T47D (cell line): ENCODE data around the gene ANKRD30A.
"Not testable (repeated sequence)": the region's sequence is repeated elsewhere in the genome, so short reads cannot be mapped to it uniquely, and the experiment has no call there.

Experiments used
- DNase-seq, 2 experiments: peaks; one replicate each; pipeline versions ENCODE4 v3.0.0 to v3.0.0-alpha.2; 2011 to 2012; ENCODE audit warnings: low read depth in 1 of 2, low spot score in 1 of 2
- JUND ChIP-seq: IDR thresholded peaks from 2 replicates; pipeline ENCODE4 v1.6.1; 2012; ENCODE audit warnings: low read depth
- in situ Hi-C: cut with HindIII; loops from 2 replicates; pipeline ENCODE4 v1.10.0; 2016; ENCODE audit warnings: low sequenced_read_pairs, low pct_unique_long_range_greater_than_20kb

ANKRD30A gene

DNA sequence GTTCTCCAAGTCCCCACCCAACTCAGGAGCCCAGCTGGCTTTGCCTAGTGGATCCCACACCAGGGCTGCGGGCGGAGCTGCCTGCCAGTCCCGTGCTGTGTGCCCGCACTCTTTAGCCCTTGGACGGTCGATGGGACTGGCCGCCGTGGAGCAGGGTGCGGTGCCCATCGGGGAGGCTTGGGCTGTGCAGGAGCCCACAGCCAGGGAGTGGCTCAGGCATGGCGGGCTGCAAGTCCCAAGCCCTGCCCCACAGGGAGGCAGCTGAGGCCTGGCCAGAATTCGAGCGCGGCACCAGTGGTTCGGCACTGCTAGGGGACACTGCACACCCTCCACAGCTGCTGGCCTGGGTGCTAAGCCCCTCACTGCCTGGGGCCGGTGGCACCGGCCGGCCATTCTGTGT lies 159.7 kb downstream of the ANKRD30A start:
- DNase-seq: no peak
- no peak for TF ChIP-seq JUND
- in situ Hi-C loops: no loop called here

GRCh38 chr10:37289833-37290464 lies 164.6 kb downstream of the ANKRD30A start:
- no peak for TF ChIP-seq JUND
- in situ Hi-C loops: no loop called here
- no peak for DNase-seq

GRCh38 chr10:37301271-37301670 lies 175.9 kb downstream of the ANKRD30A start:
- in situ Hi-C loops: no loop called here
- DNase-seq: no peak
- TF ChIP-seq JUND: no peak

DNA sequence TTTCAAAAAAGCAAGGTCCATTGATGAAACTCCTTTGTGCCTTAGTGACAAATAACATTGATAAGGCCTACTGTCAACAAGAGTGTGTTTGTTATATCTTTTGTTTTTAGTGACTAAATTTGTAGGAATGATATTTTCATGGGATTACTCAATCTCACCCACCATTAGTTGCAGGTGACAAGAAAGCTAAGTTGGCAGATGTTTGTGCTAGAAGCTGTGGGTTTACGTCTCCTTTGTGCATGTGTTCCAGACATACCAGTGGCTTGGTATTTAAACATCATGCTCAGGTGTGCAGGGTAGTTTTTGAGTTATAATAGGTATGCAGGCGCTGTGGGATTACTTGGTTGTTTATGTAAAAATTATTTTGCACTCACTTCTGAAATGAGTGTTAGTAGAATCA lies 178.6 kb downstream of the ANKRD30A start:
- DNase-seq: no peak
- TF ChIP-seq JUND: no peak

GRCh38 chr10:37314350-37314749 lies 189.0 kb downstream of the ANKRD30A start:
- no peak for DNase-seq
- in situ Hi-C loops: no loop called here
- TF ChIP-seq JUND: no peak

More for the DNA sequence above, 178.6 kb downstream of the ANKRD30A start:
- in situ Hi-C loops: no loop called here

- TF ChIP-seq JUND: no peak
- in situ Hi-C loops: no loop called here
- DNase-seq: no peak
Measured at GRCh38 chr10:37314862-37315261, 189.5 kb downstream of the ANKRD30A start.

DNA sequence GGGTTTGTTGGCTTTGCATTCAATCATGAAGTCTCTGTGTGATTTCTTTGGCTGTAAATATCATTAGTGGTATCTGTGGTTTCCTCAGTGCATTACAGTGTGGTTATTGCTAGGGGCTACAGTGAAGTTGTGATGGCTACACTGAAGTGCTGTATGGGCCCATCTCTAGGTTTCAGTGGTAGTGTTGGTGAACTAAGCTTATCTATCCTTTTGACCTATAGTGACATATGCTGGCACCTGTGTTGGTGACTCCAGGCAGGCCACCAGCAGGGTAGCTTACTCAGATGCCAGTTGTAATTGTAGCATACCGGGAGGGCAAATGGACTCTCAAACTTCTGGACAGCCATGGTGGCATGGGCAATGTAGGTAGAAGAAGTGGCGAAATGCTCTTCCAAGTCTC lies 219.0 kb downstream of the ANKRD30A start:
- no peak for DNase-seq
- TF ChIP-seq JUND: no peak
- in situ Hi-C loops: no loop called here

DNA sequence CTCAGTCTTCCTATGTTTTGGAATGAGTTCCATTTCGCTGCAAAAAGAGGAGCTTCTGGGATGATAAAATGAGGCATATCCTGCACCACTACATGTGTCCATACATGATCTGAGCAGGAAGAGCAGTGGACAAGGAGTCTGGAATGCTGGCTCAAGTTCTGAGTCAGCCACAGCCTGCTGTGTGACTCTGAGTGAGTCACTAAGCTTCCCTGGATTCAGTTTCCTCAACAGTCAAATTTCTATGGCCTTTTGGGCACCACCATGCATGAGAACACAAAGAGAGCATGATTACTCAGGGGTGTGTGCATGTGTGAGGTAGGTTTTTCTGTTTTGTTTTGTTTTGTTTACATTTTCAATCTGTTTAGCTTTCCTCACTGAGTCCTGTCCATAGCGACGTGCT lies 254.6 kb downstream of the ANKRD30A start:
- no peak for DNase-seq
- in situ Hi-C loops: no loop called here
- TF ChIP-seq JUND: no peak

DNA sequence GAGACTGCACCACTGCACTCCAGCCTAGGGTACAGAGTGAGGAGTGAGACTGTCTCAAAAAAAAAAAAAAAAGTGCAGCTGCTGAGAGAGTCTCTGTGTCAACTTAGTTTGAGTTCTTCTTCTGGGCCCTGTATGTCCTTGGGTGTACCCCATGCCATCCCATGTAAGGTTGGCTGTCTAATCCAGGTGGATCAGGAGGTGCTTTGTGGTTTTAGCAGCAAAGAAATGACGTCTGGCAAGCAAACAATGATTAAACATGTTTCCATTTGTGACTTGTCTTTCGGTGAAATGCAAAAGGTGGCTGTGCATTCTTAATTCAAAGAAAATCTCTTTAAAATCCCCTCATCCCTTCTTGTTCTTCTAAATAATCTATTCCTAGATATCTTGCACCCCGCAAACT lies 255.9 kb downstream of the ANKRD30A start:
- in situ Hi-C loops: no loop called here
- no peak for TF ChIP-seq JUND
- DNase-seq: no peak

DNA sequence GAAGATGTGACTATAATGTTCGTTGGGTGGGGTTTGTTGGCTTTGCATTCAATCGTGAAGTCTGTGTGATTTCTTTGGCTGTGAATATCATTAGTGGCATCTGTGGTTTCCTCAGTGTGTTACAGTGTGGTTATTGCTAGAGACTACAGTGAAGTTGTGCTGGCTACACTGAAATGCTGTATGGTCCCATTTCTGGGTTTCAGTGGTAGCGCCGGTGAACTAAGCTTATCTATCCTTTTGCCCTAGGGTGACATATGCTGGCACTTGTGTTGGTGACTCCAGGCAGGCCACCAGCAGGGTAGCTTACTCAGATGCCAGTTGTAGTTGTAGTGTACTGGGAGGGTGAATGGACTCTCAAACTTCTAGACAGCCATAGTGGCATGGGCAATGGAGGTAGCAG lies 259.5 kb downstream of the ANKRD30A start:
- TF ChIP-seq JUND: no peak
- DNase-seq: no peak
- in situ Hi-C loops: no loop called here

DNA sequence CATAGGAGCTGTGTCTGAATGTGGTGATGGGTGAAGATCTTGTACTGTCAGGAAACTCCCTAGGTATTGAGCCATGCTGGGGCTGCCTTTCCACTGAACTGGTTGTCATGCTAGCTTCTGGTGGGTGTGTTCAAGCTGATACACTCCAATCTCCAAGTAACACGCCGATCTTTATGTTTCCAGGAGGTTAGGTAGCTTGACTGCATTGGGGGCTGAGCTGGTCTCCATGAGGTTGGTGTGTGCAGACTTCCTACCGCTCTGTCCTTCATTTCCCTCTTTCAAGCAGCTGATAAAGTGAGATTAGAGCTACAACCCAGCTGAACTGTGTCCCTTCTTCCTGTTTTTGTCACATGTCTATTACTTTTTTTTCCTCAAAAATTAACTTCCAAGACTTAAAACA lies 265.5 kb downstream of the ANKRD30A start:
- DNase-seq: no peak
- in situ Hi-C loops: no loop called here

GRCh38 chr10:37400774-37401173 lies 275.4 kb downstream of the ANKRD30A start:
- DNase-seq, in situ Hi-C loops: not testable (repeated sequence)

More for the DNA sequence above, 265.5 kb downstream of the ANKRD30A start:
- no peak for TF ChIP-seq JUND

DNA sequence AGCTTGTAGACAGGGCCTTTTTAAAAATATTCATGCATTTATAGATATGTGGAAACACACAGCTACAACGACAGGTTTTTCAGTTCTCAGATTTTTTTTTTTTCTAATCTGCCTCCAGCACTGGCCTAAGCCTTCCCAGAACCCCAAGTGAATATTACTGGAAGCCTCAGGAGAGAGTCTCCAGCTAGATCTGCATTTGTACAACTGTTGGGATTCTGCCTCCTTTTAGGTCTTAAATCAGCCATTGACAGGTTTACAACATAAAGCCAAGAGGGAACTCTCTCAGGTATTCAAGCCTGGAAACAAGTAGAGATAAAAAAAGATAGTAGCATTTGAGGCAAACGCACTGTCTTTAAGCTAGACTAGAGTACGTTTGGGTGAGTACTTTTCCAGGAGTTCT lies 275.8 kb downstream of the ANKRD30A start:
- no peak for DNase-seq
- no peak for TF ChIP-seq JUND
- in situ Hi-C loops: no loop called here

GRCh38 chr10:37403776-37404175 lies 278.4 kb downstream of the ANKRD30A start:
- TF ChIP-seq JUND: no peak
- no peak for DNase-seq
- in situ Hi-C loops: no loop called here
